Skeletal muscle tissue (tissue), 4 donors: Measurements from ENCODE around the gene FBXO44. TPM values are rescaled to one million over a fixed set of nuclear protein-coding genes. Genes with fewer than 3 reads are reported as not detected.

Experiments used
- H3K27ac ChIP-seq: one replicate; pipeline ENCODE4 v1.7.0; 2013; ENCODE audit warnings: mild to moderate bottlenecking, low read depth, low read length, inconsistent platforms
- H3K27me3 ChIP-seq, 3 donors: one replicate each; pipeline ENCODE4 v1.7.0; 2013; ENCODE audit warnings: low read length in 3 of 3; ENCODE audit not compliant: control insufficient read depth in 3 of 3, insufficient read depth in 3 of 3
- H3K36me3 ChIP-seq, 3 donors: one replicate each; pipeline ENCODE4 v1.7.0; 2013; ENCODE audit warnings: low read length in 3 of 3; ENCODE audit not compliant: control insufficient read depth in 3 of 3, insufficient read depth in 3 of 3
- H3K4me1 ChIP-seq, 3 donors: one replicate each; pipeline ENCODE4 v1.7.0; 2013; ENCODE audit warnings: low read length in 3 of 3, mild to moderate bottlenecking in 3 of 3; ENCODE audit not compliant: control insufficient read depth in 3 of 3, insufficient read depth in 3 of 3
- H3K4me3 ChIP-seq, 3 donors: one replicate each; pipeline ENCODE4 v1.7.0; 2013; ENCODE audit warnings: low read length in 3 of 3
- H3K9ac ChIP-seq, 3 donors: one replicate each; pipeline ENCODE4 v1.7.0; 2013; ENCODE audit warnings: low read length in 3 of 3, mild to moderate bottlenecking in 3 of 3, moderate library complexity in 2 of 3, low read depth in 1 of 3
- H3K9me3 ChIP-seq, 3 donors: one replicate each; pipeline ENCODE4 v1.7.0; 2013; ENCODE audit warnings: low read length in 3 of 3; ENCODE audit not compliant: control insufficient read depth in 3 of 3
- total RNA-seq: library from RNA; depleted of rRNA; stranded (reverse); fragments of >200 nt; gene quantifications from one replicate; pipeline ENCODE4 v1.2.3, GENCODE V29; 2014
- donor health status: Osteomylitis.

FBXO44 gene
- total RNA-seq, 1 donor from 2014 or later = 3.1 TPM

- H3K4me1 ChIP-seq = peaks cover 0 to 4% (median 0%) of the 10 kb centered on the region in 3 donors
- H3K36me3 ChIP-seq = no peaks in the 10 kb centered on the region
- H3K9ac ChIP-seq = no peak overlapping the region
- no peak overlapping the region for H3K4me3 ChIP-seq
- H3K27ac ChIP-seq = no peak overlapping the region
- no peaks in the 10 kb centered on the region for H3K9me3 ChIP-seq
- H3K27me3 ChIP-seq = peaks cover 48 to 71% (median 54%) of the 10 kb centered on the region in 3 donors
Observed at GRCh38 chr1:11617314-11617713, 37.4 kb upstream of the FBXO44 start.

- no peak overlapping the region for H3K9ac ChIP-seq
- no peaks in the 10 kb centered on the region for H3K36me3 ChIP-seq
- H3K4me1 ChIP-seq = peaks cover 0 to 4% (median 0%) of the 10 kb centered on the region in 3 donors
- H3K9me3 ChIP-seq = no peaks in the 10 kb centered on the region
- H3K4me3 ChIP-seq = no peak overlapping the region
- peaks cover 50 to 73% (median 55%) of the 10 kb centered on the region in 3 donors for H3K27me3 ChIP-seq
- H3K27ac ChIP-seq = no peak overlapping the region
Observed at GRCh38 chr1:11617741-11618140, 36.9 kb upstream of the FBXO44 start.

- no peaks in the 10 kb centered on the region for H3K9me3 ChIP-seq
- no peak overlapping the region for H3K9ac ChIP-seq
- H3K27ac ChIP-seq = no peak overlapping the region
- H3K27me3 ChIP-seq = peaks cover 45 to 66% (median 49%) of the 10 kb centered on the region in 3 donors
- no peaks in the 10 kb centered on the region for H3K36me3 ChIP-seq
- peaks cover 0 to 4% (median 0%) of the 10 kb centered on the region in 3 donors for H3K4me1 ChIP-seq
- H3K4me3 ChIP-seq = no peak overlapping the region
Observed at GRCh38 chr1:11620405-11620804, 34.3 kb upstream of the FBXO44 start.

GRCh38 chr1:11620924-11621323 is 33.8 kb upstream of the FBXO44 start:
- Histone ChIP-seq H3K27ac (no peak overlapping the region), H3K36me3 (no peaks in the 10 kb centered on the region), H3K27me3 (peaks cover 42 to 64% (median 50%) of the 10 kb centered on the region in 3 donors), H3K4me1 (peaks cover 0 to 4% (median 0%) of the 10 kb centered on the region in 3 donors), H3K9ac (no peak overlapping the region), H3K9me3 (no peaks in the 10 kb centered on the region), H3K4me3 (no peak overlapping the region)

- Histone ChIP-seq H3K4me1 (peaks cover 0 to 2% (median 0%) of the 10 kb centered on the region in 3 donors), H3K36me3 (no peaks in the 10 kb centered on the region), H3K4me3 (no peak overlapping the region), H3K9ac (no peak overlapping the region), H3K27ac (no peak overlapping the region), H3K27me3 (peaks cover 30 to 55% (median 48%) of the 10 kb centered on the region in 3 donors), H3K9me3 (no peaks in the 10 kb centered on the region)
Observed at GRCh38 chr1:11622398-11622797, 32.3 kb upstream of the FBXO44 start.

- peaks cover 21 to 51% (median 43%) of the 10 kb centered on the region in 3 donors for H3K27me3 ChIP-seq
- no peak overlapping the region for H3K27ac ChIP-seq
- no peaks in the 10 kb centered on the region for H3K4me1 ChIP-seq
- H3K4me3 ChIP-seq = no peak overlapping the region
- no peak overlapping the region for H3K9ac ChIP-seq
- H3K36me3 ChIP-seq = no peaks in the 10 kb centered on the region
- H3K9me3 ChIP-seq = no peaks in the 10 kb centered on the region
Observed at GRCh38 chr1:11623702-11624101, 31.0 kb upstream of the FBXO44 start.

GRCh38 chr1:11626551-11626950 is 28.1 kb upstream of the FBXO44 start:
- H3K9ac ChIP-seq = no peak overlapping the region
- H3K4me1 ChIP-seq = no peaks in the 10 kb centered on the region
- no peak overlapping the region for H3K4me3 ChIP-seq
- H3K27me3 ChIP-seq = peaks cover 22 to 35% (median 29%) of the 10 kb centered on the region in 3 donors
- H3K36me3 ChIP-seq = no peaks in the 10 kb centered on the region
- H3K27ac ChIP-seq = no peak overlapping the region
- H3K9me3 ChIP-seq = no peaks in the 10 kb centered on the region

- no peaks in the 10 kb centered on the region for H3K36me3 ChIP-seq
- no peaks in the 10 kb centered on the region for H3K4me1 ChIP-seq
- peaks cover 13 to 29% (median 25%) of the 10 kb centered on the region in 3 donors for H3K27me3 ChIP-seq
- no peak overlapping the region for H3K4me3 ChIP-seq
- H3K9ac ChIP-seq = no peak overlapping the region
- no peaks in the 10 kb centered on the region for H3K9me3 ChIP-seq
- H3K27ac ChIP-seq = no peak overlapping the region
Observed at GRCh38 chr1:11628767-11629166, 25.9 kb upstream of the FBXO44 start.

GRCh38 chr1:11629184-11630016 is 25.3 kb upstream of the FBXO44 start:
- Histone ChIP-seq H3K36me3 (no peaks in the 10 kb centered on the region), H3K9ac (no peak overlapping the region), H3K9me3 (no peaks in the 10 kb centered on the region), H3K27ac (no peak overlapping the region), H3K4me3 (no peak overlapping the region), H3K4me1 (no peaks in the 10 kb centered on the region), H3K27me3 (peaks cover 12 to 34% (median 31%) of the 10 kb centered on the region in 3 donors)

GRCh38 chr1:11634365-11635192 is 20.1 kb upstream of the FBXO44 start:
- Histone ChIP-seq H3K27me3 (peaks cover 7 to 35% (median 31%) of the 10 kb centered on the region in 3 donors), H3K9ac (no peak overlapping the region), H3K27ac (no peak overlapping the region), H3K4me3 (no peak overlapping the region), H3K36me3 (no peaks in the 10 kb centered on the region), H3K9me3 (no peaks in the 10 kb centered on the region), H3K4me1 (no peaks in the 10 kb centered on the region)
